ENCODE data around the gene MAGEC1. TPM values are rescaled to one million over a fixed set of nuclear protein-coding genes. Genes with fewer than 3 reads are reported as not detected.

Gene MAGEC1, protein sequence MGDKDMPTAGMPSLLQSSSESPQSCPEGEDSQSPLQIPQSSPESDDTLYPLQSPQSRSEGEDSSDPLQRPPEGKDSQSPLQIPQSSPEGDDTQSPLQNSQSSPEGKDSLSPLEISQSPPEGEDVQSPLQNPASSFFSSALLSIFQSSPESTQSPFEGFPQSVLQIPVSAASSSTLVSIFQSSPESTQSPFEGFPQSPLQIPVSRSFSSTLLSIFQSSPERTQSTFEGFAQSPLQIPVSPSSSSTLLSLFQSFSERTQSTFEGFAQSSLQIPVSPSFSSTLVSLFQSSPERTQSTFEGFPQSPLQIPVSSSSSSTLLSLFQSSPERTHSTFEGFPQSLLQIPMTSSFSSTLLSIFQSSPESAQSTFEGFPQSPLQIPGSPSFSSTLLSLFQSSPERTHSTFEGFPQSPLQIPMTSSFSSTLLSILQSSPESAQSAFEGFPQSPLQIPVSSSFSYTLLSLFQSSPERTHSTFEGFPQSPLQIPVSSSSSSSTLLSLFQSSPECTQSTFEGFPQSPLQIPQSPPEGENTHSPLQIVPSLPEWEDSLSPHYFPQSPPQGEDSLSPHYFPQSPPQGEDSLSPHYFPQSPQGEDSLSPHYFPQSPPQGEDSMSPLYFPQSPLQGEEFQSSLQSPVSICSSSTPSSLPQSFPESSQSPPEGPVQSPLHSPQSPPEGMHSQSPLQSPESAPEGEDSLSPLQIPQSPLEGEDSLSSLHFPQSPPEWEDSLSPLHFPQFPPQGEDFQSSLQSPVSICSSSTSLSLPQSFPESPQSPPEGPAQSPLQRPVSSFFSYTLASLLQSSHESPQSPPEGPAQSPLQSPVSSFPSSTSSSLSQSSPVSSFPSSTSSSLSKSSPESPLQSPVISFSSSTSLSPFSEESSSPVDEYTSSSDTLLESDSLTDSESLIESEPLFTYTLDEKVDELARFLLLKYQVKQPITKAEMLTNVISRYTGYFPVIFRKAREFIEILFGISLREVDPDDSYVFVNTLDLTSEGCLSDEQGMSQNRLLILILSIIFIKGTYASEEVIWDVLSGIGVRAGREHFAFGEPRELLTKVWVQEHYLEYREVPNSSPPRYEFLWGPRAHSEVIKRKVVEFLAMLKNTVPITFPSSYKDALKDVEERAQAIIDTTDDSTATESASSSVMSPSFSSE
- not detected in 2 replicates for total RNA-seq

GRCh38 chrX:141903400-141904155, at the start of gene MAGEC1:
Gene MAGEC1 (plus strand): TSS chrX:141903894. CDS start chrX:141905073, 1,179 bp downstream.

Other genes with a start within 250 kb of the MAGEC1 start
- not detected in 2 replicates for gene SPANXD, start 205.2 kb upstream of the MAGEC1 start, total RNA-seq
- gene MAGEC3, start 65.6 kb upstream of the MAGEC1 start, total RNA-seq, result not detected in 2 replicates